ENCODE results near the gene MLX. TPM values are rescaled to one million over a fixed set of nuclear protein-coding genes. Genes with fewer than 3 reads are reported as not detected.
"Not testable (repeated sequence)": the region's sequence is repeated elsewhere in the genome, so short reads cannot be mapped to it uniquely, and the experiment has no call there.

Gene MLX
- total RNA-seq, 1 donor from 2014 or later, result 59.7 TPM

- H3K27ac Mint-ChIP-seq, result no peak overlapping the region
- no peaks in the 10 kb centered on the region for H3K27me3 Mint-ChIP-seq
- ChIA-PET CTCF (no interaction called here), POLR2A (interaction anchor here (0.6 to 0.7 kb wide), 2 partner anchors 9 to 300 kb away, joined by 3 read pairs; no protein-coding TSS in a partner anchor)
- no peaks in the 10 kb centered on the region for H3K9me3 Mint-ChIP-seq
- DNase-seq (no peak), ATAC-seq (ENCODE audit: low read depth) (no peak)
- intact Hi-C loops (cut with micrococcal nuclease), result no loop called here
- H3K4me1 Mint-ChIP-seq, result peaks cover 18% of the 10 kb centered on the region
- no peak for TF ChIP-seq CTCF (IDR thresholded peaks at IDR 0.05)
- H3K4me3 Mint-ChIP-seq, result no peak overlapping the region
- peaks cover 43% of the 10 kb centered on the region for H3K36me3 Mint-ChIP-seq (ENCODE audit: low read depth)
Measured at GRCh38 chr17:42613699-42614295, 46.9 kb downstream of the MLX start.

GRCh38 chr17:42617956-42618431 is 51.1 kb downstream of the MLX start:
- no peak for ATAC-seq (ENCODE audit: low read depth)
- DNase-seq, result no peak
- ChIA-PET POLR2A (interaction anchor here (1.1 to 1.9 kb wide), 3 partner anchors 9 to 65 kb away, joined by 3 to 17 read pairs (median 5); partner anchors contain the start of genes RETREG3 and TUBG1), CTCF (interaction anchor here (1.2 to 1.8 kb wide), 3 partner anchors 9 to 62 kb away, joined by 4 to 9 read pairs (median 8); partner anchors contain the start of genes PSMC3IP, RETREG3 and TUBG1)
- Mint-ChIP-seq H3K4me1 (peaks cover 18% of the 10 kb centered on the region), H3K36me3 (ENCODE audit: low read depth) (peaks cover 26% of the 10 kb centered on the region), H3K27me3 (no peaks in the 10 kb centered on the region), H3K27ac (peak overlapping the region; percentile 56), H3K4me3 (no peak overlapping the region), H3K9me3 (no peaks in the 10 kb centered on the region)
- no peak for TF ChIP-seq CTCF (IDR thresholded peaks at IDR 0.05)
- intact Hi-C loops (cut with micrococcal nuclease), result loop anchor here (5.0 kb wide), 1 partner anchor 34 kb away; no protein-coding TSS in a partner anchor

GRCh38 chr17:42618442-42619150 is 51.7 kb downstream of the MLX start:
- Mint-ChIP-seq H3K4me1 (peaks cover 18% of the 10 kb centered on the region), H3K36me3 (ENCODE audit: low read depth) (peaks cover 22% of the 10 kb centered on the region), H3K27me3 (no peaks in the 10 kb centered on the region), H3K9me3 (no peaks in the 10 kb centered on the region), H3K4me3 (peak overlapping the region; percentile 48), H3K27ac (peak overlapping the region; percentile 56)
- no peak for TF ChIP-seq CTCF (IDR thresholded peaks at IDR 0.05)
- intact Hi-C loops (cut with micrococcal nuclease), result loop anchor here (5.0 kb wide), 1 partner anchor 34 kb away; no protein-coding TSS in a partner anchor
- ChIA-PET POLR2A (interaction anchor here (1.1 to 1.9 kb wide), 4 partner anchors 10 to 65 kb away, joined by 3 to 17 read pairs (median 4); partner anchors contain the start of genes RETREG3 and TUBG1), CTCF (interaction anchor here (1.2 to 1.8 kb wide), 3 partner anchors 10 to 61 kb away, joined by 4 to 9 read pairs (median 8); partner anchors contain the start of genes PSMC3IP, RETREG3 and TUBG1)
- DNase-seq (no peak), ATAC-seq (ENCODE audit: low read depth) (peak; percentile 71)

- intact Hi-C loops (cut with micrococcal nuclease), result not testable (repeated sequence)
Measured at GRCh38 chr17:42621987-42622386, 55.1 kb downstream of the MLX start.

More at GRCh38 chr17:42621987-42622386, 55.1 kb downstream of the MLX start:
- not testable (repeated sequence) for H3K36me3 Mint-ChIP-seq (ENCODE audit: low read depth); H3K9me3 Mint-ChIP-seq; H3K27me3 Mint-ChIP-seq; H3K4me3 Mint-ChIP-seq; ATAC-seq (ENCODE audit: low read depth); DNase-seq; H3K27ac Mint-ChIP-seq
- ChIA-PET POLR2A (interaction anchor here (0.7 kb wide), 1 partner anchor 8 kb away, joined by 3 read pairs; no protein-coding TSS in a partner anchor), CTCF (interaction anchor here (1.1 kb wide), 1 partner anchor 44 kb away, joined by 3 read pairs; no protein-coding TSS in a partner anchor)
- peaks cover 18% of the 10 kb centered on the region for H3K4me1 Mint-ChIP-seq

Other genes with a start within 250 kb of the MLX start
- 211 and 233 TPM in 2 replicates for gene STAT3, start 178.7 kb upstream of the MLX start, total RNA-seq
- 0.10 and 0.20 TPM in 2 replicates for gene CAVIN1, start 143.8 kb upstream of the MLX start, total RNA-seq
- 71.5 and 75.6 TPM in 2 replicates for gene ATP6V0A1, start 108.2 kb upstream of the MLX start, total RNA-seq
- 27.8 and 33.9 TPM in 2 replicates for gene NAGLU, start 30.9 kb upstream of the MLX start, total RNA-seq
- gene HSD17B1, start 14.2 kb upstream of the MLX start, total RNA-seq, result 0.86 and 1.2 TPM in 2 replicates
- gene COASY, start 5.0 kb upstream of the MLX start, total RNA-seq, result 82.4 and 94.9 TPM in 2 replicates
- gene PSMC3IP, start 10.6 kb downstream of the MLX start, total RNA-seq, result 9.0 and 10.8 TPM in 2 replicates
- 60.0 and 63.5 TPM in 2 replicates for gene RETREG3, start 42.3 kb downstream of the MLX start, total RNA-seq
- 25.0 and 26.8 TPM in 2 replicates for gene TUBG1, start 42.6 kb downstream of the MLX start, total RNA-seq
- gene TUBG2, start 92.2 kb downstream of the MLX start, total RNA-seq, result 8.6 and 9.4 TPM in 2 replicates
- gene PLEKHH3, start 109.9 kb downstream of the MLX start, total RNA-seq, result 0.80 and 1.4 TPM in 2 replicates
- gene CCR10, start 114.7 kb downstream of the MLX start, total RNA-seq, result 1.2 and 1.4 TPM in 2 replicates
- gene CNTNAP1, start 115.4 kb downstream of the MLX start, total RNA-seq, result 16.4 and 21.3 TPM in 2 replicates
- 74.7 and 81.6 TPM in 2 replicates for gene EZH1, start 177.9 kb downstream of the MLX start, total RNA-seq
- not detected in 2 replicates for gene RAMP2, start 194.1 kb downstream of the MLX start, total RNA-seq
- gene VPS25, start 206.3 kb downstream of the MLX start, total RNA-seq, result 49.7 and 49.8 TPM in 2 replicates
- gene WNK4, start 213.5 kb downstream of the MLX start, total RNA-seq, result 0.10 and 0.29 TPM in 2 replicates
- 41.4 and 48.0 TPM in 2 replicates for gene COA3, start 231.6 kb downstream of the MLX start, total RNA-seq
- gene CNTD1, start 231.8 kb downstream of the MLX start, total RNA-seq, result not detected in 2 replicates